GM12878 (cell line): ENCODE data around the gene MT1HL1. TPM values are rescaled to one million over a fixed set of nuclear protein-coding genes. Genes with fewer than 3 reads are reported as not detected.

Experiments
- ATAC-seq: fragments of 200-7000 bp; cut with Tn5 transposase; 3 replicates; pipeline ENCODE4 v1.9.1; 2020; ENCODE audit warnings: mild to moderate bottlenecking, moderate library complexity
- BruUV-seq: library from RNA; stranded (reverse); fragments of 400-500 nt; replicated peaks from 2 replicates; lab custom pipeline; 2021; lab: Mats Ljungman, UMichigan
- CTCF ChIA-PET: fragments of 300-600 bp; sonication (Branson Sonifier 250); formaldehyde crosslinking; extraction: SDS; loops from one replicate; lab custom pipeline; 2021; ENCODE audit warnings: inconsistent platforms; lab: Yijun Ruan, JAX
- POLR2A ChIA-PET: fragments of 350-600 bp; formaldehyde crosslinking; extraction: SDS; loops from one replicate; lab custom pipeline; 2021; ENCODE audit warnings: inconsistent platforms; lab: Charles Lee
- RAD21 ChIA-PET: fragments of 300-600 bp; sonication (Branson Sonifier 250); formaldehyde crosslinking; loops from one replicate; lab custom pipeline; 2023; ENCODE audit warnings: antibody characterized with exemption; ENCODE audit not compliant: unreplicated experiment; lab: Charles Lee
- SMC1A ChIA-PET: fragments of 300-600 bp; sonication (Branson Sonifier 250); formaldehyde crosslinking; loops from one replicate; lab custom pipeline; 2023; ENCODE audit not compliant: unreplicated experiment, uncharacterized antibody; lab: Charles Lee
- DNase-seq: peaks from one replicate; pipeline ENCODE4 v3.0.0-alpha.2; 2011; ENCODE audit warnings: low read depth, low spot score
- FAIRE-seq: peaks from 3 replicates; lab custom pipeline; 2011; peaks lifted over from hg19 to GRCh38; lab: Jason Lieb, UNC
- H2AFZ ChIP-seq: 2 replicates; pipeline ENCODE4 v1.6.0; 2011; ENCODE audit warnings: low read depth, low read length, control low read depth; ENCODE audit not compliant: control insufficient read depth
- H3K27ac ChIP-seq: 2 replicates; pipeline ENCODE4 v1.5.1; 2011; ENCODE audit warnings: control low read depth; ENCODE audit not compliant: control insufficient read depth, insufficient read depth
- H3K27me3 ChIP-seq, 2 experiments: replicated peaks in 1 of 2; 2 replicates each; pipeline versions ENCODE4 v1.6.0 to v1.6.1; 2011; ENCODE audit warnings: low read length in 1 of 2; ENCODE audit not compliant: control insufficient read depth in 2 of 2, insufficient read depth in 2 of 2
- H3K36me3 ChIP-seq, 2 experiments: 2 replicates each; pipeline ENCODE4 v1.5.1; 2011; ENCODE audit warnings: low read length in 1 of 2; ENCODE audit not compliant: control insufficient read depth in 2 of 2, insufficient read depth in 2 of 2
- H3K4me1 ChIP-seq: 2 replicates; pipeline ENCODE4 v1.6.1; 2011; ENCODE audit warnings: mild to moderate bottlenecking, low read length, moderate library complexity, mixed read lengths; ENCODE audit not compliant: control insufficient read depth, insufficient read depth
- H3K4me2 ChIP-seq: 2 replicates; pipeline ENCODE4 v1.6.0; 2011; ENCODE audit warnings: control low read depth; ENCODE audit not compliant: control insufficient read depth, insufficient read depth
- H3K4me3 ChIP-seq: fragments of 200-600 bp; sonication (generic); 2 replicates; pipeline ENCODE4 v1.5.1; 2016
- H3K79me2 ChIP-seq: 2 replicates; pipeline ENCODE4 v1.6.0; 2011; ENCODE audit warnings: low read length; ENCODE audit not compliant: control insufficient read depth, insufficient read depth
- H3K9ac ChIP-seq: 2 replicates; pipeline ENCODE4 v1.8.0; 2011; ENCODE audit warnings: low read length, control low read depth, mixed read lengths; ENCODE audit not compliant: control insufficient read depth, insufficient read depth
- H3K9me3 ChIP-seq: replicated peaks from 3 replicates; pipeline ENCODE4 v1.5.1; 2011; ENCODE audit warnings: mild to moderate bottlenecking, low read length; ENCODE audit not compliant: control insufficient read depth, insufficient read depth
- H4K20me1 ChIP-seq: 2 replicates; pipeline ENCODE4 v1.6.0; 2011; ENCODE audit not compliant: control insufficient read depth, insufficient read depth
- WGBS: methylation state at CpG from one replicate; pipeline ENCODE4 v1.1.6; 2016; ENCODE audit warnings: low lambda C conversion rate; ENCODE audit not compliant: insufficient replicate concordance, insufficient coverage; ENCODE audit errors: missing lambda C conversion rate; 5-methylcytosine and 5-hydroxymethylcytosine counted together
- in situ Hi-C: fragments of 300-500 bp; cut with MboI; formaldehyde crosslinking; loops from 9 replicates; pipeline ENCODE4 v1.14.3; 2018; ENCODE audit warnings: mixed read lengths
- intact Hi-C: fragments of 100-400 bp; cut with micrococcal nuclease; formaldehyde crosslinking; loops from one replicate; pipeline ENCODE4 v1.14.2; 2022; ENCODE audit not compliant: unreplicated experiment
- polyA plus RNA-seq, 11 experiments: library from polyadenylated mRNA; depleted of rRNA in 4 of 11; unstranded in 6 of 11; stranded (reverse) in 5 of 11; fragments of >200 nt; fragmentation: Nextera tagmentation in 4 of 11; fragmentation: Illumina TruSeq in 1 of 11; extraction: Ambion mirVana in 4 of 11; extraction: Trizol in 1 of 11; gene quantifications; 1 replicate in 1 of 11; 2 replicates in 10 of 11; pipeline versions ENCODE4 v1.2.1 to v1.2.3, GENCODE V29; 2011 to 2016; ENCODE audit warnings: inconsistent platforms in 2 of 11, missing spikeins in 2 of 11, low read depth in 1 of 11
- total RNA-seq, 4 experiments: library from RNA; depleted of rRNA in 3 of 4; stranded (reverse); fragments of >200 nt in 3 of 4; fragmentation: Illumina TruSeq in 1 of 4; extraction: Trizol in 1 of 4; gene quantifications; 2 replicates each; pipeline versions ENCODE4 v1.2.1 to v1.2.3, GENCODE V29; 2013 to 2021
- TF ChIP-seq, protein P1 (sequence below): fragments of 450-650 bp; IDR thresholded peaks from 2 replicates; pipeline ENCODE4 v1.6.1; 2018; ENCODE audit warnings: mild to moderate bottlenecking, low read depth, moderate library complexity; ENCODE audit not compliant: partially characterized antibody

The MT1HL1 gene
- total and polyA plus RNA-seq, 10 of the 15 experiments (the other 5 are each of a cell fraction or from before 2014, with no cell fraction given) = not detected

- in situ Hi-C loops (no loop called here), intact Hi-C loops (no loop called here)
- CTCF ChIA-PET = no interaction called here
- H3K9ac ChIP-seq = no peak overlapping the region
- no peaks in the 10 kb centered on the region for H3K79me2 ChIP-seq
- H3K27me3 ChIP-seq = peaks cover 7 to 10% of the 10 kb centered on the region in 2 experiments
- no peaks in the 10 kb centered on the region for H4K20me1 ChIP-seq
- no peaks in the 10 kb centered on the region for H3K4me1 ChIP-seq
- 3% methylated on average over 14 of the region's 14 CpGs for WGBS
- RAD21 ChIA-PET = no interaction called here
- H3K4me2 ChIP-seq = no peak overlapping the region
- TF ChIP-seq, protein P1, sequence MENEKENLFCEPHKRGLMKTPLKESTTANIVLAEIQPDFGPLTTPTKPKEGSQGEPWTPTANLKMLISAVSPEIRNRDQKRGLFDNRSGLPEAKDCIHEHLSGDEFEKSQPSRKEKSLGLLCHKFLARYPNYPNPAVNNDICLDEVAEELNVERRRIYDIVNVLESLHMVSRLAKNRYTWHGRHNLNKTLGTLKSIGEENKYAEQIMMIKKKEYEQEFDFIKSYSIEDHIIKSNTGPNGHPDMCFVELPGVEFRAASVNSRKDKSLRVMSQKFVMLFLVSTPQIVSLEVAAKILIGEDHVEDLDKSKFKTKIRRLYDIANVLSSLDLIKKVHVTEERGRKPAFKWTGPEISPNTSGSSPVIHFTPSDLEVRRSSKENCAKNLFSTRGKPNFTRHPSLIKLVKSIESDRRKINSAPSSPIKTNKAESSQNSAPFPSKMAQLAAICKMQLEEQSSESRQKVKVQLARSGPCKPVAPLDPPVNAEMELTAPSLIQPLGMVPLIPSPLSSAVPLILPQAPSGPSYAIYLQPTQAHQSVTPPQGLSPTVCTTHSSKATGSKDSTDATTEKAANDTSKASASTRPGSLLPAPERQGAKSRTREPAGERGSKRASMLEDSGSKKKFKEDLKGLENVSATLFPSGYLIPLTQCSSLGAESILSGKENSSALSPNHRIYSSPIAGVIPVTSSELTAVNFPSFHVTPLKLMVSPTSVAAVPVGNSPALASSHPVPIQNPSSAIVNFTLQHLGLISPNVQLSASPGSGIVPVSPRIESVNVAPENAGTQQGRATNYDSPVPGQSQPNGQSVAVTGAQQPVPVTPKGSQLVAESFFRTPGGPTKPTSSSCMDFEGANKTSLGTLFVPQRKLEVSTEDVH = no peak
- no peak overlapping the region for H3K4me3 ChIP-seq
- H3K9me3 ChIP-seq = no peaks in the 10 kb centered on the region
- SMC1A ChIA-PET = interaction anchor here (1.3 kb wide), 1 partner anchor 11 kb away, joined by 3 read pairs; no protein-coding TSS in a partner anchor
- H3K27ac ChIP-seq = no peak overlapping the region
- no peaks in the 10 kb centered on the region for H3K36me3 ChIP-seq
- BruUV-seq = no TSS peak
- ATAC-seq (no peak), DNase-seq (no peak), FAIRE-seq (no peak)
- POLR2A ChIA-PET = no interaction called here
- H2AFZ ChIP-seq = no peak overlapping the region
Observed at GRCh38 chr1:237043846-237044636, 39.8 kb upstream of the MT1HL1 start.
